GM12878 (cell line): ENCODE data around the gene KRR1. TPM values are rescaled to one million over a fixed set of nuclear protein-coding genes. Genes with fewer than 3 reads are reported as not detected.

ENCODE experiments used
- ATAC-seq: fragments of 200-7000 bp; cut with Tn5 transposase; 3 replicates; pipeline ENCODE4 v1.9.1; 2020; ENCODE audit warnings: mild to moderate bottlenecking, moderate library complexity
- BruUV-seq: library from RNA; stranded (reverse); fragments of 400-500 nt; replicated peaks from 2 replicates; lab custom pipeline; 2021; lab: Mats Ljungman, UMichigan
- CTCF ChIA-PET: fragments of 300-600 bp; sonication (Branson Sonifier 250); formaldehyde crosslinking; extraction: SDS; loops from one replicate; lab custom pipeline; 2021; ENCODE audit warnings: inconsistent platforms; lab: Yijun Ruan, JAX
- POLR2A ChIA-PET: fragments of 350-600 bp; formaldehyde crosslinking; extraction: SDS; loops from one replicate; lab custom pipeline; 2021; ENCODE audit warnings: inconsistent platforms; lab: Charles Lee
- RAD21 ChIA-PET: fragments of 300-600 bp; sonication (Branson Sonifier 250); formaldehyde crosslinking; loops from one replicate; lab custom pipeline; 2023; ENCODE audit warnings: antibody characterized with exemption; ENCODE audit not compliant: unreplicated experiment; lab: Charles Lee
- SMC1A ChIA-PET: fragments of 300-600 bp; sonication (Branson Sonifier 250); formaldehyde crosslinking; loops from one replicate; lab custom pipeline; 2023; ENCODE audit not compliant: unreplicated experiment, uncharacterized antibody; lab: Charles Lee
- DNase-seq: peaks from one replicate; pipeline ENCODE4 v3.0.0-alpha.2; 2011; ENCODE audit warnings: low read depth, low spot score
- FAIRE-seq: peaks from 3 replicates; lab custom pipeline; 2011; peaks lifted over from hg19 to GRCh38; lab: Jason Lieb, UNC
- H2AFZ ChIP-seq: 2 replicates; pipeline ENCODE4 v1.6.0; 2011; ENCODE audit warnings: low read depth, low read length, control low read depth; ENCODE audit not compliant: control insufficient read depth
- H3K27ac ChIP-seq: 2 replicates; pipeline ENCODE4 v1.5.1; 2011; ENCODE audit warnings: control low read depth; ENCODE audit not compliant: control insufficient read depth, insufficient read depth
- H3K27me3 ChIP-seq, 2 experiments: replicated peaks in 1 of 2; 2 replicates each; pipeline versions ENCODE4 v1.6.0 to v1.6.1; 2011; ENCODE audit warnings: low read length in 1 of 2; ENCODE audit not compliant: control insufficient read depth in 2 of 2, insufficient read depth in 2 of 2
- H3K36me3 ChIP-seq, 2 experiments: 2 replicates each; pipeline ENCODE4 v1.5.1; 2011; ENCODE audit warnings: low read length in 1 of 2; ENCODE audit not compliant: control insufficient read depth in 2 of 2, insufficient read depth in 2 of 2
- H3K4me1 ChIP-seq: 2 replicates; pipeline ENCODE4 v1.6.1; 2011; ENCODE audit warnings: mild to moderate bottlenecking, low read length, moderate library complexity, mixed read lengths; ENCODE audit not compliant: control insufficient read depth, insufficient read depth
- H3K4me2 ChIP-seq: 2 replicates; pipeline ENCODE4 v1.6.0; 2011; ENCODE audit warnings: control low read depth; ENCODE audit not compliant: control insufficient read depth, insufficient read depth
- H3K4me3 ChIP-seq: fragments of 200-600 bp; sonication (generic); 2 replicates; pipeline ENCODE4 v1.5.1; 2016
- H3K79me2 ChIP-seq: 2 replicates; pipeline ENCODE4 v1.6.0; 2011; ENCODE audit warnings: low read length; ENCODE audit not compliant: control insufficient read depth, insufficient read depth
- H3K9ac ChIP-seq: 2 replicates; pipeline ENCODE4 v1.8.0; 2011; ENCODE audit warnings: low read length, control low read depth, mixed read lengths; ENCODE audit not compliant: control insufficient read depth, insufficient read depth
- H3K9me3 ChIP-seq: replicated peaks from 3 replicates; pipeline ENCODE4 v1.5.1; 2011; ENCODE audit warnings: mild to moderate bottlenecking, low read length; ENCODE audit not compliant: control insufficient read depth, insufficient read depth
- H4K20me1 ChIP-seq: 2 replicates; pipeline ENCODE4 v1.6.0; 2011; ENCODE audit not compliant: control insufficient read depth, insufficient read depth
- BHLHE40 ChIP-seq, 2 experiments: fragments of 450-650 bp in 1 of 2; IDR thresholded peaks; 2 replicates each; pipeline ENCODE4 v1.6.1; 2011 to 2017; ENCODE audit warnings: low read depth in 2 of 2, borderline replicate concordance in 1 of 2, improper control_type of control experiment in 1 of 2, low read length in 1 of 2, mild to moderate bottlenecking in 1 of 2
- CBFB ChIP-seq: IDR thresholded peaks from 2 replicates; pipeline ENCODE4 v1.6.1; 2016; ENCODE audit warnings: antibody characterized with exemption, low read depth
- CBX5 ChIP-seq: sonication (generic); IDR thresholded peaks from 2 replicates; pipeline ENCODE4 v1.6.1; 2016; ENCODE audit warnings: low read depth, moderate library complexity, mild to moderate bottlenecking, inconsistent platforms
- CEBPB ChIP-seq, 2 experiments: fragments of 150-350 bp in 1 of 2; IDR thresholded peaks; 2 replicates each; pipeline ENCODE4 v1.6.1; 2012 to 2014; ENCODE audit warnings: low read depth in 2 of 2, low read length in 2 of 2, borderline replicate concordance in 1 of 2, inconsistent platforms in 1 of 2
- CREB1 ChIP-seq: IDR thresholded peaks from 2 replicates; pipeline ENCODE4 v1.6.1; 2012; ENCODE audit warnings: low read depth, mild to moderate bottlenecking, inconsistent platforms
- CREM ChIP-seq: IDR thresholded peaks from 2 replicates; pipeline ENCODE4 v1.6.1; 2014; ENCODE audit warnings: antibody characterized with exemption, low read depth
- HDAC6 ChIP-seq: fragments of 200-600 bp; sonication (generic); IDR thresholded peaks from one replicate; pipeline ENCODE4 v1.8.0; 2017; ENCODE audit warnings: antibody characterized with exemption; ENCODE audit not compliant: unreplicated experiment
- JUNB ChIP-seq: IDR thresholded peaks from 2 replicates; pipeline ENCODE4 v1.6.1; 2016; ENCODE audit warnings: antibody characterized with exemption, mild to moderate bottlenecking
- KLF5 ChIP-seq: fragments of 450-650 bp; IDR thresholded peaks from 2 replicates; pipeline ENCODE4 v1.6.1; 2014; ENCODE audit warnings: mild to moderate bottlenecking; ENCODE audit not compliant: partially characterized antibody
- NFIC ChIP-seq: IDR thresholded peaks from 2 replicates; pipeline ENCODE4 v1.6.1; 2012; ENCODE audit warnings: low read depth, mild to moderate bottlenecking, inconsistent platforms, low read length, moderate library complexity
- PML ChIP-seq: IDR thresholded peaks from 2 replicates; pipeline ENCODE4 v1.6.1; 2012; ENCODE audit warnings: low read length, inconsistent platforms
- POU2F2 ChIP-seq: IDR thresholded peaks from 3 replicates; pipeline ENCODE4 v1.6.1; 2011; ENCODE audit warnings: low read depth, mild to moderate bottlenecking, low read length, borderline replicate concordance
- RUNX3 ChIP-seq: IDR thresholded peaks from 2 replicates; pipeline ENCODE4 v1.6.1; 2012; ENCODE audit warnings: low read length, inconsistent platforms
- WGBS: methylation state at CpG from one replicate; pipeline ENCODE4 v1.1.6; 2016; ENCODE audit warnings: low lambda C conversion rate; ENCODE audit not compliant: insufficient replicate concordance, insufficient coverage; ENCODE audit errors: missing lambda C conversion rate; 5-methylcytosine and 5-hydroxymethylcytosine counted together
- in situ Hi-C: fragments of 300-500 bp; cut with MboI; formaldehyde crosslinking; loops from 9 replicates; pipeline ENCODE4 v1.14.3; 2018; ENCODE audit warnings: mixed read lengths
- intact Hi-C: fragments of 100-400 bp; cut with micrococcal nuclease; formaldehyde crosslinking; loops from one replicate; pipeline ENCODE4 v1.14.2; 2022; ENCODE audit not compliant: unreplicated experiment
- polyA plus RNA-seq, 11 experiments: library from polyadenylated mRNA; depleted of rRNA in 4 of 11; unstranded in 6 of 11; stranded (reverse) in 5 of 11; fragments of >200 nt; fragmentation: Nextera tagmentation in 4 of 11; fragmentation: Illumina TruSeq in 1 of 11; extraction: Ambion mirVana in 4 of 11; extraction: Trizol in 1 of 11; gene quantifications; 1 replicate in 1 of 11; 2 replicates in 10 of 11; pipeline versions ENCODE4 v1.2.1 to v1.2.3, GENCODE V29; 2011 to 2016; ENCODE audit warnings: inconsistent platforms in 2 of 11, missing spikeins in 2 of 11, low read depth in 1 of 11
- total RNA-seq, 4 experiments: library from RNA; depleted of rRNA in 3 of 4; stranded (reverse); fragments of >200 nt in 3 of 4; fragmentation: Illumina TruSeq in 1 of 4; extraction: Trizol in 1 of 4; gene quantifications; 2 replicates each; pipeline versions ENCODE4 v1.2.1 to v1.2.3, GENCODE V29; 2013 to 2021
- TF ChIP-seq, protein P1 (sequence below): fragments of 450-650 bp; IDR thresholded peaks from 2 replicates; pipeline ENCODE4 v1.6.1; 2016; ENCODE audit warnings: mild to moderate bottlenecking
- TF ChIP-seq, protein P2 (sequence below): IDR thresholded peaks from 2 replicates; pipeline ENCODE4 v1.6.1; 2012; ENCODE audit warnings: improper control_type of control experiment, low read depth, low read length; ENCODE audit not compliant: insufficient replicate concordance

The KRR1 gene
- total and polyA plus RNA-seq, 10 of the 15 experiments (the other 5 are each of a cell fraction or from before 2014, with no cell fraction given) = 29.6 to 103 (median 75.3) TPM

DNA sequence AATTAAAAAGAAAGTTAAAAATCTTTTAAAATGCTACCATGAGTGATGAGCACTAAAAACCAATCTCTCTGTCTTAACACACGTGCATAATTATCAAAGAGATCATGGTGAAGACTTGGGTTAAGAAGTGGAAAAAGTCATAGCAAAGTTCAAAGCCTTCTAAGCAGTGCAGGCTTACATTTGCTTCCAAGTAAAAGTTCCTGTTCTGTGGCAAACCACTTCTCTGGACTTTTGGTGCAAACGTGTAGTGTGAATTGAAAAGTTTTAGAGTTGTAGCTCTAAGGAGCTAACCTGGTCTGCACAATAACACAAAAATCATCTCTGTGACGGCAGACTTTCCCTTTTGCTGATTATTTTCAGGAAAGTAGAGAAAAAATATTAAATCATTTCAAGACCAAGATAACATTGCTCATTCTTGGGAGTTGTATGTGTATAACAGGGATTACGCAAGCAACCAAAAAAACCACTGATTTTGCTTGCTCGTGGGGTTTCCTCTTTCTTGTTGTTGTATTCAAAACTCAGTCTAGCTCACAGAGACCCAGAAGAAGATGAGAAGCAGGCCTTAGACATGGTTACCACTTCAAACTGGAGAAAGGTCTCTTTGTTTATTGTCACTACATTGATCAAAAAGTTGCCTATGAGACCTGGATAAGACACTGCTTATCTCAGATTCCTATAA is 33.2 kb downstream of the KRR1 start:
- no peak overlapping the region for H3K4me3 ChIP-seq
- peak; percentile 28 for DNase-seq
- ChIA-PET CTCF (interaction anchor here (1.0 to 5.5 kb wide), 4 partner anchors 9 to 144 kb away, joined by 4 to 46 read pairs (median 14); partner anchors contain the start of genes GLIPR1L1 and GLIPR1L2), SMC1A (interaction anchor here (0.5 to 2.4 kb wide), 7 partner anchors 21 to 158 kb away, joined by 3 to 6 read pairs (median 3); partner anchors contain the start of gene GLIPR1L1), POLR2A (interaction anchor here (1.4 to 2.1 kb wide), 2 partner anchors 8 to 87 kb away, joined by 4 to 5 read pairs; partner anchors contain the start of gene GLIPR1L2), RAD21 (interaction anchor here (1.5 to 7.3 kb wide), 4 partner anchors 88 to 870 kb away, joined by 3 to 56 read pairs (median 12); partner anchors contain the start of genes BBS10, GLIPR1L1 and GLIPR1L2)
- WGBS = 30% methylated on average over 5 of the region's 5 CpGs
- H3K4me2 ChIP-seq = peak overlapping the region; percentile 28; the same call in 1 of the 2 replicates
- H3K9ac ChIP-seq = no peak overlapping the region
- peak overlapping the region; percentile 60 for H2AFZ ChIP-seq
- peaks cover 17% of the 10 kb centered on the region for H3K79me2 ChIP-seq
- no peaks in the 10 kb centered on the region for H4K20me1 ChIP-seq
- H3K4me1 ChIP-seq = peaks cover 28% of the 10 kb centered on the region
- no peaks in the 10 kb centered on the region for H3K36me3 ChIP-seq
- peak overlapping the region; percentile 34 for H3K27ac ChIP-seq
- FAIRE-seq = no peak
- no peaks in the 10 kb centered on the region for H3K27me3 ChIP-seq
- in situ Hi-C loops (loop anchor here (25.0 kb wide), 1 partner anchor 791 kb away; no protein-coding TSS in a partner anchor), intact Hi-C loops (no loop called here)
- BruUV-seq = no TSS peak
- ATAC-seq = peak; percentile 20
- no peaks in the 10 kb centered on the region for H3K9me3 ChIP-seq
- TF ChIP-seq BHLHE40 (IDR thresholded peaks at IDR 0.05; ENCODE audit: borderline replicate concordance in 1 of 2, low read depth in 2 of 2, low read length in 1 of 2) = 0 out of 4 replicates have a peak, but pooled peaks of 1 of the 2 experiments have one; percentile 40
- TF ChIP-seq CREB1 = peak; percentile 63
- TF ChIP-seq HDAC6 = no peak
- TF ChIP-seq CEBPB (IDR thresholded peaks at IDR 0.05; ENCODE audit: borderline replicate concordance in 1 of 2, low read depth in 2 of 2, low read length in 2 of 2) = peak in 1 of 2 experiments; percentile 68; a peak in 1 of 4 replicates
- TF ChIP-seq KLF5 = no peak
- no peak for TF ChIP-seq PML
- peak; percentile 66; the same call in 1 of the 2 replicates for TF ChIP-seq NFIC
- peak; percentile 77 for TF ChIP-seq CBFB
- TF ChIP-seq CREM = 0 out of 2 replicates have a peak, but pooled peaks have one; percentile 14
- TF ChIP-seq JUNB = peak; percentile 40; the same call in 1 of the 2 replicates
- peak; percentile 92 for TF ChIP-seq RUNX3
- TF ChIP-seq, protein P1, sequence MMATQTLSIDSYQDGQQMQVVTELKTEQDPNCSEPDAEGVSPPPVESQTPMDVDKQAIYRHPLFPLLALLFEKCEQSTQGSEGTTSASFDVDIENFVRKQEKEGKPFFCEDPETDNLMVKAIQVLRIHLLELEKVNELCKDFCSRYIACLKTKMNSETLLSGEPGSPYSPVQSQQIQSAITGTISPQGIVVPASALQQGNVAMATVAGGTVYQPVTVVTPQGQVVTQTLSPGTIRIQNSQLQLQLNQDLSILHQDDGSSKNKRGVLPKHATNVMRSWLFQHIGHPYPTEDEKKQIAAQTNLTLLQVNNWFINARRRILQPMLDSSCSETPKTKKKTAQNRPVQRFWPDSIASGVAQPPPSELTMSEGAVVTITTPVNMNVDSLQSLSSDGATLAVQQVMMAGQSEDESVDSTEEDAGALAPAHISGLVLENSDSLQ = no peak
- no peak for TF ChIP-seq CBX5
- TF ChIP-seq, protein P2, sequence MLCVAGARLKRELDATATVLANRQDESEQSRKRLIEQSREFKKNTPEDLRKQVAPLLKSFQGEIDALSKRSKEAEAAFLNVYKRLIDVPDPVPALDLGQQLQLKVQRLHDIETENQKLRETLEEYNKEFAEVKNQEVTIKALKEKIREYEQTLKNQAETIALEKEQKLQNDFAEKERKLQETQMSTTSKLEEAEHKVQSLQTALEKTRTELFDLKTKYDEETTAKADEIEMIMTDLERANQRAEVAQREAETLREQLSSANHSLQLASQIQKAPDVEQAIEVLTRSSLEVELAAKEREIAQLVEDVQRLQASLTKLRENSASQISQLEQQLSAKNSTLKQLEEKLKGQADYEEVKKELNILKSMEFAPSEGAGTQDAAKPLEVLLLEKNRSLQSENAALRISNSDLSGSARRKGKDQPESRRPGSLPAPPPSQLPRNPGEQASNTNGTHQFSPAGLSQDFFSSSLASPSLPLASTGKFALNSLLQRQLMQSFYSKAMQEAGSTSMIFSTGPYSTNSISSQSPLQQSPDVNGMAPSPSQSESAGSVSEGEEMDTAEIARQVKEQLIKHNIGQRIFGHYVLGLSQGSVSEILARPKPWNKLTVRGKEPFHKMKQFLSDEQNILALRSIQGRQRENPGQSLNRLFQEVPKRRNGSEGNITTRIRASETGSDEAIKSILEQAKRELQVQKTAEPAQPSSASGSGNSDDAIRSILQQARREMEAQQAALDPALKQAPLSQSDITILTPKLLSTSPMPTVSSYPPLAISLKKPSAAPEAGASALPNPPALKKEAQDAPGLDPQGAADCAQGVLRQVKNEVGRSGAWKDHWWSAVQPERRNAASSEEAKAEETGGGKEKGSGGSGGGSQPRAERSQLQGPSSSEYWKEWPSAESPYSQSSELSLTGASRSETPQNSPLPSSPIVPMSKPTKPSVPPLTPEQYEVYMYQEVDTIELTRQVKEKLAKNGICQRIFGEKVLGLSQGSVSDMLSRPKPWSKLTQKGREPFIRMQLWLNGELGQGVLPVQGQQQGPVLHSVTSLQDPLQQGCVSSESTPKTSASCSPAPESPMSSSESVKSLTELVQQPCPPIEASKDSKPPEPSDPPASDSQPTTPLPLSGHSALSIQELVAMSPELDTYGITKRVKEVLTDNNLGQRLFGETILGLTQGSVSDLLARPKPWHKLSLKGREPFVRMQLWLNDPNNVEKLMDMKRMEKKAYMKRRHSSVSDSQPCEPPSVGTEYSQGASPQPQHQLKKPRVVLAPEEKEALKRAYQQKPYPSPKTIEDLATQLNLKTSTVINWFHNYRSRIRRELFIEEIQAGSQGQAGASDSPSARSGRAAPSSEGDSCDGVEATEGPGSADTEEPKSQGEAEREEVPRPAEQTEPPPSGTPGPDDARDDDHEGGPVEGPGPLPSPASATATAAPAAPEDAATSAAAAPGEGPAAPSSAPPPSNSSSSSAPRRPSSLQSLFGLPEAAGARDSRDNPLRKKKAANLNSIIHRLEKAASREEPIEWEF = no peak
- TF ChIP-seq POU2F2 = peak; percentile 55; the same call in 2 of the 3 replicates
